ENCODE results near the gene PLIN3.

GRCh38 chr19:4916292-4917082, 49.0 kb upstream of the PLIN3 start:
- no peak for TF ChIP-seq CTCF (IDR thresholded peaks at IDR 0.05; ENCODE audit: extremely low read depth in 1 of 2, insufficient read depth in 1 of 2, low read depth in 1 of 2, low read length in 2 of 2)
- TF ChIP-seq POLR2A (IDR thresholded peaks at IDR 0.05; ENCODE audit: low read depth, low read length), result no peak
- no peak for TF ChIP-seq MAX (IDR thresholded peaks at IDR 0.05; ENCODE audit: insufficient read depth, insufficient read length)
- TF ChIP-seq POLR2AphosphoS5 (IDR thresholded peaks at IDR 0.05; ENCODE audit: insufficient read depth, low read depth, low read length), result peak; percentile 51
- no peak for TF ChIP-seq EZH2 (IDR thresholded peaks at IDR 0.05; ENCODE audit: borderline replicate concordance, low read depth, low read length, severe bottlenecking)
- TF ChIP-seq FOS (IDR thresholded peaks at IDR 0.05; ENCODE audit: borderline replicate concordance, insufficient read depth, low read length), result no peak
- no peak for TF ChIP-seq MYC (IDR thresholded peaks at IDR 0.05; ENCODE audit: low read depth, low read length)
- TF ChIP-seq JUN (IDR thresholded peaks at IDR 0.05; ENCODE audit: borderline replicate concordance, insufficient read depth, insufficient read length, low read depth), result no peak
- no peak for TF ChIP-seq GATA2 (IDR thresholded peaks at IDR 0.05; ENCODE audit: insufficient read depth, insufficient read length, low read depth, low read length)
